ENCODE measurements around the gene ZNF423. TPM values are rescaled to one million over a fixed set of nuclear protein-coding genes. Genes with fewer than 3 reads are reported as not detected.

The ZNF423 gene
- total and polyA plus RNA-seq, 9 of the 15 experiments (the other 6 are each of a cell fraction or from before 2014, with no cell fraction given): not detected

DNA sequence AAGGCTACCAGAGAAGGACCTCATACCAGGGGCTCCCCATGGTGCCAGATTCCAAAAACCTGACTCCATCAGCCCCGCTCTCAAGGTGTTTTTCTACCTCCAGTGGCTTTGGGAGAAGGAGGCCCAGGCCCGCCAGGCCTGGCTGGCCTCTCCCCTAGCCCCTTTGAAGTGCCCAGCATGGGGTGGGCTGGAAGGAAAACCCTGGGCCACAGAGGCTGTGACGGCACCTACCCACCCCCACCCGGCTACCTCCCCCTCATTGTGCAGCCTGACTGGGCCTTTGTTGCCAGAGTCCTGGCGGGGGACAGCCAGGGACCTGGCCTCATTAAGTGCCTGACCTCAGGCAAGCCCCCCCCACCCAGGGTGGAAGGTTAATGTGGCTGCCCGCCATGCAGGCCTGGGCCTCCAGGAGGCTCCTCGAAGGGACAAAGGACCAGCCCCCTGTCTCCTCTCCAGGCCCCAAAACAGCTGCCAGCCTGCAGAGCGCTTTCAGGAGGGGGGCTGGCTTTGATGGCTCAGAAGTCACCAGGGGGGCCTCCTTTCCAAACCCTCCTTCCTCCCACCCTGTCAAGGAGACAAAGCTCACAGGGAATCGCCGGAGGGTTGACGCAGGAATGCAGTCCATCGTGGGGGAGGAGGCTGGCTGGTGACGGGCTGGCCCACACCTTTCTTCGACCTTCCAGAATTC lies 159.4 kb downstream of the ZNF423 start:
- in situ Hi-C loops (cut with MboI): no loop called here
- POLR2A ChIA-PET: no interaction called here
- WGBS (ENCODE audit: insufficient coverage, low coverage, missing lambda C conversion rate): under 1% methylated on average over 10 of the region's 14 CpGs
- TF ChIP-seq HSF4 (CRISPR knock-in tag; IDR thresholded peaks at IDR 0.05; ENCODE audit: borderline replicate concordance) (no peak), RBM14 (IDR thresholded peaks at IDR 0.05; ENCODE audit: borderline replicate concordance, insufficient read depth, low read depth, low read length) (no peak), TEAD4 (IDR thresholded peaks at IDR 0.05; ENCODE audit: low read length) (no peak), TEAD4 (CRISPR knock-in tag; IDR thresholded peaks at IDR 0.05; ENCODE audit: borderline replicate concordance) (no peak), SIX5 (IDR thresholded peaks at IDR 0.05; ENCODE audit: borderline replicate concordance in 1 of 2, insufficient read depth in 1 of 2, low read depth in 1 of 2, low read length in 2 of 2) (no peak), GMEB1 (CRISPR knock-in tag; IDR thresholded peaks at IDR 0.05) (no peak), MTF1 (CRISPR knock-in tag; IDR thresholded peaks at IDR 0.05; ENCODE audit: borderline replicate concordance) (no peak), E2F4 (CRISPR knock-in tag; IDR thresholded peaks at IDR 0.05; ENCODE audit: low read depth) (no peak), ZNF280A (IDR thresholded peaks at IDR 0.05; ENCODE audit: low read depth, partially characterized antibody) (no peak), ELK1 (CRISPR knock-in tag; IDR thresholded peaks at IDR 0.05) (no peak), ZNF3 (CRISPR knock-in tag; IDR thresholded peaks at IDR 0.05) (no peak), L3MBTL2 (IDR thresholded peaks at IDR 0.05) (no peak), SIN3A (IDR thresholded peaks at IDR 0.05; ENCODE audit: borderline replicate concordance in 2 of 2, control insufficient read depth in 1 of 2, low read depth in 2 of 2, low read length in 2 of 2) (no peak), TRIM24 (IDR thresholded peaks at IDR 0.05) (no peak)
- TF ChIP-seq, protein P1, sequence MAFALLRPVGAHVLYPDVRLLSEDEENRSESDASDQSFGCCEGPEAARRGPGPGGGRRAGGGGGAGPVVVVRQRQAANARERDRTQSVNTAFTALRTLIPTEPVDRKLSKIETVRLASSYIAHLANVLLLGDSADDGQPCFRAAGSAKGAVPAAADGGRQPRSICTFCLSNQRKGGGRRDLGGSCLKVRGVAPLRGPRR (CRISPR knock-in tag; IDR thresholded peaks at IDR 0.05): no peak

More for the DNA sequence above, 159.4 kb downstream of the ZNF423 start:
- Histone ChIP-seq H3K4me1 (replicated peaks in 1 of 2; ENCODE audit: control insufficient read depth in 2 of 2, insufficient read depth in 2 of 2, low read length in 2 of 2) (peaks cover 0 to 6% of the 10 kb centered on the region in 2 experiments; a peak in 2 of 5 replicates), H3K9ac (ENCODE audit: insufficient read depth in 1 of 2, low read depth in 2 of 2, low read length in 2 of 2) (no peak overlapping the region), H3K9me3 (replicated peaks; ENCODE audit: control insufficient read depth, insufficient read depth, low read depth, low read length) (no peaks in the 10 kb centered on the region), H3K27ac (ENCODE audit: extremely low read depth, low read depth, low read length) (no peak overlapping the region), H2AFZ (ENCODE audit: low read depth, low read length) (no peak overlapping the region), H3K4me2 (ENCODE audit: insufficient read depth, low read length) (no peak overlapping the region), H4K20me1 (replicated peaks; ENCODE audit: control insufficient read depth, insufficient read depth, low read length) (peaks cover 7% of the 10 kb centered on the region), H3K79me2 (ENCODE audit: control insufficient read depth, insufficient read depth, low read length) (no peaks in the 10 kb centered on the region), H3K27me3 (ENCODE audit: control insufficient read depth in 2 of 2, insufficient read depth in 2 of 2, low read length in 2 of 2) (peaks cover 32 to 49% of the 10 kb centered on the region in 2 experiments; a peak in 3 of 5 replicates), H3K36me3 (ENCODE audit: control insufficient read depth, insufficient read depth, low read length) (no peaks in the 10 kb centered on the region), H3K9me1 (ENCODE audit: control insufficient read depth, insufficient read depth, low read length) (no peaks in the 10 kb centered on the region), H3K4me3 (no peak overlapping the region)
- DNase-seq (ENCODE audit: extremely low read depth in 1 of 4, low spot score in 3 of 4): no peak
- BruUV-seq (replicated peaks): no TSS peak
- no peak for FAIRE-seq
- intact Hi-C loops (cut with micrococcal nuclease): no loop called here
- CTCF ChIA-PET (ENCODE audit: low intra/inter-chr PET ratio): no interaction called here
- ATAC-seq: no peak
